WTC11 (cell line): ENCODE data around the gene SLC12A9. TPM values are rescaled to one million over a fixed set of nuclear protein-coding genes. Genes with fewer than 3 reads are reported as not detected.
"Not testable (repeated sequence)": the region's sequence is repeated elsewhere in the genome, so short reads cannot be mapped to it uniquely, and the experiment has no call there.

ENCODE experiments used
- ATAC-seq: fragments of 200-7000 bp; cut with Tn5 transposase; 2 replicates; pipeline ENCODE4 v1.10.0; 2021; ENCODE audit warnings: mild to moderate bottlenecking, moderate library complexity
- CTCF ChIA-PET: fragments of 300-600 bp; sonication (Branson Sonifier 250); formaldehyde crosslinking; loops from one replicate; lab custom pipeline; 2021; ENCODE audit warnings: antibody characterized with exemption; lab: Charles Lee
- POLR2A ChIA-PET: fragments of 350-600 bp; sonication (Branson Sonifier 250); formaldehyde crosslinking; loops from one replicate; lab custom pipeline; 2021; ENCODE audit warnings: antibody characterized with exemption; lab: Charles Lee
- DNase-seq: peaks from one replicate; pipeline ENCODE4 v3.0.0; 2021; ENCODE audit warnings: low spot score
- H3K27ac Mint-ChIP-seq: 2 replicates; pipeline ENCODE4 v1.8.0; 2021; ENCODE audit warnings: mixed read lengths
- H3K27me3 Mint-ChIP-seq: 2 replicates; pipeline ENCODE4 v1.8.0; 2021; ENCODE audit warnings: low read depth, mild to moderate bottlenecking, moderate library complexity, mixed read lengths
- H3K36me3 Mint-ChIP-seq: 2 replicates; pipeline ENCODE4 v1.8.0; 2021; ENCODE audit warnings: mixed read lengths
- H3K4me1 Mint-ChIP-seq: 2 replicates; pipeline ENCODE4 v1.8.0; 2022; ENCODE audit warnings: mixed read lengths
- H3K4me3 Mint-ChIP-seq: 2 replicates; pipeline ENCODE4 v1.8.0; 2021; ENCODE audit warnings: mild to moderate bottlenecking, moderate library complexity, mixed read lengths
- H3K9me3 Mint-ChIP-seq: 2 replicates; pipeline ENCODE4 v1.8.0; 2021; ENCODE audit warnings: mixed read lengths
- EMX1 ChIP-seq: fragments of 250-450 bp; sonication (Bioruptor Pico); IDR thresholded peaks from 2 replicates; pipeline ENCODE4 v1.8.0; 2021; ENCODE audit warnings: mild to moderate bottlenecking
- ETV6 ChIP-seq: sonication (generic); formaldehyde crosslinking; IDR thresholded peaks from 2 replicates; pipeline ENCODE4 v1.8.1; 2022; ENCODE audit warnings: mild to moderate bottlenecking, missing genetic modification reagents
- GABPB1 ChIP-seq: sonication (generic); formaldehyde crosslinking; IDR thresholded peaks from 2 replicates; pipeline ENCODE4 v1.8.1; 2023; ENCODE audit warnings: mild to moderate bottlenecking, missing genetic modification reagents
- JAZF1 ChIP-seq: fragments of 250-450 bp; sonication (Bioruptor Pico); IDR thresholded peaks from 2 replicates; pipeline ENCODE4 v1.9.0; 2021; ENCODE audit warnings: moderate library complexity, mild to moderate bottlenecking, inconsistent platforms
- JUN ChIP-seq: sonication (generic); formaldehyde crosslinking; IDR thresholded peaks from 2 replicates; pipeline ENCODE4 v1.8.0; 2023; ENCODE audit warnings: mild to moderate bottlenecking, missing genetic modification reagents
- KAT7 ChIP-seq: sonication (generic); formaldehyde crosslinking; IDR thresholded peaks from 2 replicates; pipeline ENCODE4 v1.8.1; 2023; ENCODE audit warnings: missing genetic modification reagents, mild to moderate bottlenecking, borderline replicate concordance
- MYBL2 ChIP-seq: sonication (generic); formaldehyde crosslinking; IDR thresholded peaks from 2 replicates; pipeline ENCODE4 v1.8.1; 2023; ENCODE audit warnings: mild to moderate bottlenecking, moderate library complexity, missing genetic modification reagents
- NFE2L1 ChIP-seq: sonication (generic); formaldehyde crosslinking; IDR thresholded peaks from 2 replicates; pipeline ENCODE4 v1.8.1; 2023; ENCODE audit warnings: missing genetic modification reagents
- OVOL2 ChIP-seq: fragments of 250-450 bp; sonication (Bioruptor Pico); IDR thresholded peaks from 2 replicates; pipeline ENCODE4 v1.9.0; 2021; ENCODE audit warnings: mild to moderate bottlenecking, borderline replicate concordance
- ZBTB21 ChIP-seq: sonication (generic); formaldehyde crosslinking; IDR thresholded peaks from 2 replicates; pipeline ENCODE4 v1.8.1; 2023; ENCODE audit warnings: mild to moderate bottlenecking, missing genetic modification reagents, borderline replicate concordance
- ZNF219 ChIP-seq: sonication (generic); formaldehyde crosslinking; IDR thresholded peaks from 2 replicates; pipeline ENCODE4 v1.8.0; 2023; ENCODE audit warnings: missing genetic modification reagents, mild to moderate bottlenecking, borderline replicate concordance
- ZNF232 ChIP-seq: sonication (generic); formaldehyde crosslinking; IDR thresholded peaks from 2 replicates; pipeline ENCODE4 v1.8.0; 2022; ENCODE audit warnings: mild to moderate bottlenecking, missing genetic modification reagents
- ZNF317 ChIP-seq: sonication (generic); formaldehyde crosslinking; IDR thresholded peaks from 2 replicates; pipeline ENCODE4 v1.8.1; 2023; ENCODE audit warnings: low read depth, mild to moderate bottlenecking, moderate library complexity, missing genetic modification reagents, borderline replicate concordance
- total RNA-seq: library from RNA; stranded (reverse); gene quantifications from 3 replicates; pipeline ENCODE4 v1.2.3, GENCODE V29; 2021
- TF ChIP-seq, protein P1 (sequence below): fragments of 250-450 bp; sonication (Bioruptor Pico); IDR thresholded peaks from 2 replicates; pipeline ENCODE4 v2.1.2; 2022; ENCODE audit warnings: mild to moderate bottlenecking, moderate library complexity
- TF ChIP-seq, protein P2 (sequence below): sonication (generic); formaldehyde crosslinking; IDR thresholded peaks from 2 replicates; pipeline ENCODE4 v1.8.1; 2023; ENCODE audit warnings: mild to moderate bottlenecking, missing genetic modification reagents, moderate library complexity
- TF ChIP-seq, protein P3 (sequence below): sonication (generic); formaldehyde crosslinking; IDR thresholded peaks from 2 replicates; pipeline ENCODE4 v1.8.1; 2022; ENCODE audit warnings: mild to moderate bottlenecking, missing genetic modification reagents, moderate library complexity, borderline replicate concordance
- TF ChIP-seq, protein P4 (sequence below): sonication (generic); formaldehyde crosslinking; IDR thresholded peaks from 2 replicates; pipeline ENCODE4 v1.8.0; 2022; ENCODE audit warnings: mild to moderate bottlenecking, missing genetic modification reagents
- TF ChIP-seq, protein P5 (sequence below): sonication (generic); formaldehyde crosslinking; IDR thresholded peaks from 2 replicates; pipeline ENCODE4 v1.8.0; 2023; ENCODE audit warnings: missing genetic modification reagents
- TF ChIP-seq, protein P6 (sequence below): sonication (generic); formaldehyde crosslinking; IDR thresholded peaks from 2 replicates; pipeline ENCODE4 v1.8.1; 2023; ENCODE audit warnings: mild to moderate bottlenecking, moderate library complexity, missing genetic modification reagents

SLC12A9 gene
- total RNA-seq, 1 experiment from 2014 or later, result 39.3 TPM

DNA sequence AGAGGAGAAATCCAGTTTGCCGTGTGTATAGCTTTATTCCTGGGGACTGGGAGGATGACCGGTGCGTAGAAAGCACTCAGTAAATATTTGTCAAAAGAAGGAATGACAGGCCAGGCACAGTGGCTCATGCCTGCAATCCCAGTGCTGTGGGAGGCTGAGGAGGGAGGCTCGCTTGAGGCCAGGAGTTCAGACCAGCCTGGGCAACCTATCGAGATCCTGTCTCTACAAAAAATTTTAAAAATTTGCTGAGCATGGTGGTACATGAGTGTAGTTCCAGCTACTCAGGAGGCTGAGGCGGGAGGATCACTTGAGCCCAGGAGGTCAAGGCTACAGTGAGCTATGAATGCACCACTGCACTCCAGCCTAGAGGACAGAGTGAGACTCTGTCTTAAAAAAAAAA, 41.0 kb upstream of the SLC12A9 start:
- Mint-ChIP-seq H3K4me3 (no peak overlapping the region), H3K36me3 (peaks cover 79% of the 10 kb centered on the region), H3K27me3 (no peaks in the 10 kb centered on the region), H3K27ac (no peak overlapping the region; the same call in 1 of the 2 replicates), H3K4me1 (no peaks in the 10 kb centered on the region), H3K9me3 (no peaks in the 10 kb centered on the region)
- CTCF ChIA-PET, result interaction anchor here (1.8 to 2.8 kb wide), 2 partner anchors 10 to 41 kb away, joined by 8 to 11 read pairs; partner anchors contain the start of gene SLC12A9
- TF ChIP-seq, protein P1, sequence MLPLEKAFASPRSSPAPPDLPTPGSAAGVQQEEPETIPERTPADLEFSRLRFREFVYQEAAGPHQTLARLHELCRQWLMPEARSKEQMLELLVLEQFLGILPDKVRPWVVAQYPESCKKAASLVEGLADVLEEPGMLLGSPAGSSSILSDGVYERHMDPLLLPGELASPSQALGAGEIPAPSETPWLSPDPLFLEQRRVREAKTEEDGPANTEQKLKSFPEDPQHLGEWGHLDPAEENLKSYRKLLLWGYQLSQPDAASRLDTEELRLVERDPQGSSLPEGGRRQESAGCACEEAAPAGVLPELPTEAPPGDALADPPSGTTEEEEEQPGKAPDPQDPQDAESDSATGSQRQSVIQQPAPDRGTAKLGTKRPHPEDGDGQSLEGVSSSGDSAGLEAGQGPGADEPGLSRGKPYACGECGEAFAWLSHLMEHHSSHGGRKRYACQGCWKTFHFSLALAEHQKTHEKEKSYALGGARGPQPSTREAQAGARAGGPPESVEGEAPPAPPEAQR (CRISPR knock-in tag), result no peak
- TF ChIP-seq JUN (CRISPR knock-in tag) (no peak), NFE2L1 (CRISPR knock-in tag) (no peak)
- POLR2A ChIA-PET, result interaction anchor here (0.9 to 1.1 kb wide), 2 partner anchors 12 to 105 kb away, joined by 3 read pairs; no protein-coding TSS in a partner anchor
- DNase-seq (no peak), ATAC-seq (no peak)

DNA sequence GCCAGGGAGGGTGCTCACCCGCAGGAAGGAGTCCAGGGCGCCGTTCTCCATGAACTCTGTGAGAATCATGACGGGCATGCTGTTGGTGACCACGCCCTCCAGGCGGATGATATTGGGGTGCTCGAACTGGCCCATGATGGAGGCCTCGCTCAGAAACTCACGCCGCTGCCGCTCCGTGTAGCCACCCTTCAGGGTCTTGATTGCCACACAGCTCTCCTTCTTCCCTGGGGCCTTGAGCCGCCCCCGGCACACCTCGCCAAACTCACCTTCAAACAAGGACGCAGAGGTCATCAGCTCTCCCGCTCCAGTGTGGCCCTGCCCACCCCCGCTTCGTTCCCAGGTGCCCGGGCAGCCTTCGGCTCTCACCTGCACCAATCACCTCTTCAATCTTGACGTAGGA, 39.8 kb upstream of the SLC12A9 start:
- DNase-seq, result no peak
- peaks cover 74% of the 10 kb centered on the region for H3K36me3 Mint-ChIP-seq
- CTCF ChIA-PET, result interaction anchor here (2.8 kb wide), 1 partner anchor 40 kb away, joined by 11 read pairs; the partner anchor contains the start of gene SLC12A9

DNA sequence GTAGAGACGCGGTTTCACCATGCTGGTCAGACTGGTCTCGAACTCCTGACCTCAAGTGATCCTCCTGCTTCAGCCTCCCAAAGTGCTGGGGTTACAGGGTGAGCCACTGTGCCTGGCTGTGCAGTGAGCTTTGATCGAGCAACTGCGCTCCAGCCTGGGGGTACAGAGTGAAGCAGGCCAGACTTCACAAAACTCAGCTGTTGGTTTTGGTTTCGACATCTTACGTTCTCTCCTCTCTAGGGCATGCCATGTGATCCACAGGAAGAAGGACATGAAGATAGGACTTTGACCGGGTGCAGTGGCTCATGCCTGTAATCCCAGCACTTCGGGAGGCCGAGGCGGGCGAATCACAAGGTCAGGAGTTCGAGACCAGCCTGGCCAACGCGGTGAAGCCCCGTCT, 36.0 kb upstream of the SLC12A9 start:
- H3K27me3 Mint-ChIP-seq, DNase-seq, H3K9me3 Mint-ChIP-seq, H3K27ac Mint-ChIP-seq, H3K4me1 Mint-ChIP-seq, H3K4me3 Mint-ChIP-seq, ATAC-seq: not testable (repeated sequence)
- ChIA-PET POLR2A (interaction anchor here (0.7 to 1.8 kb wide), 5 partner anchors 11 to 232 kb away, joined by 3 to 5 read pairs (median 3); partner anchors contain the start of genes EPHB4 and SLC12A9), CTCF (interaction anchor here (0.6 to 2.9 kb wide), 4 partner anchors 15 to 54 kb away, joined by 3 to 10 read pairs (median 4); partner anchors contain the start of gene SLC12A9)
- H3K36me3 Mint-ChIP-seq, result peaks cover 69% of the 10 kb centered on the region

More for the DNA sequence above, 39.8 kb upstream of the SLC12A9 start:
- no peak for TF ChIP-seq ETV6 (CRISPR knock-in tag)
- no peak for TF ChIP-seq EMX1
- TF ChIP-seq, protein P2, sequence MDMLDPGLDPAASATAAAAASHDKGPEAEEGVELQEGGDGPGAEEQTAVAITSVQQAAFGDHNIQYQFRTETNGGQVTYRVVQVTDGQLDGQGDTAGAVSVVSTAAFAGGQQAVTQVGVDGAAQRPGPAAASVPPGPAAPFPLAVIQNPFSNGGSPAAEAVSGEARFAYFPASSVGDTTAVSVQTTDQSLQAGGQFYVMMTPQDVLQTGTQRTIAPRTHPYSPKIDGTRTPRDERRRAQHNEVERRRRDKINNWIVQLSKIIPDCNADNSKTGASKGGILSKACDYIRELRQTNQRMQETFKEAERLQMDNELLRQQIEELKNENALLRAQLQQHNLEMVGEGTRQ, result no peak
- no peak for TF ChIP-seq OVOL2 (CRISPR knock-in tag)
- TF ChIP-seq JAZF1, result no peak
- TF ChIP-seq, protein P3, sequence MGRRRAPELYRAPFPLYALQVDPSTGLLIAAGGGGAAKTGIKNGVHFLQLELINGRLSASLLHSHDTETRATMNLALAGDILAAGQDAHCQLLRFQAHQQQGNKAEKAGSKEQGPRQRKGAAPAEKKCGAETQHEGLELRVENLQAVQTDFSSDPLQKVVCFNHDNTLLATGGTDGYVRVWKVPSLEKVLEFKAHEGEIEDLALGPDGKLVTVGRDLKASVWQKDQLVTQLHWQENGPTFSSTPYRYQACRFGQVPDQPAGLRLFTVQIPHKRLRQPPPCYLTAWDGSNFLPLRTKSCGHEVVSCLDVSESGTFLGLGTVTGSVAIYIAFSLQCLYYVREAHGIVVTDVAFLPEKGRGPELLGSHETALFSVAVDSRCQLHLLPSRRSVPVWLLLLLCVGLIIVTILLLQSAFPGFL, result no peak
- TF ChIP-seq, protein P4, sequence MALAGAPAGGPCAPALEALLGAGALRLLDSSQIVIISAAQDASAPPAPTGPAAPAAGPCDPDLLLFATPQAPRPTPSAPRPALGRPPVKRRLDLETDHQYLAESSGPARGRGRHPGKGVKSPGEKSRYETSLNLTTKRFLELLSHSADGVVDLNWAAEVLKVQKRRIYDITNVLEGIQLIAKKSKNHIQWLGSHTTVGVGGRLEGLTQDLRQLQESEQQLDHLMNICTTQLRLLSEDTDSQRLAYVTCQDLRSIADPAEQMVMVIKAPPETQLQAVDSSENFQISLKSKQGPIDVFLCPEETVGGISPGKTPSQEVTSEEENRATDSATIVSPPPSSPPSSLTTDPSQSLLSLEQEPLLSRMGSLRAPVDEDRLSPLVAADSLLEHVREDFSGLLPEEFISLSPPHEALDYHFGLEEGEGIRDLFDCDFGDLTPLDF (CRISPR knock-in tag), result no peak
- no peak for TF ChIP-seq ZBTB21 (CRISPR knock-in tag)
- TF ChIP-seq, protein P5, sequence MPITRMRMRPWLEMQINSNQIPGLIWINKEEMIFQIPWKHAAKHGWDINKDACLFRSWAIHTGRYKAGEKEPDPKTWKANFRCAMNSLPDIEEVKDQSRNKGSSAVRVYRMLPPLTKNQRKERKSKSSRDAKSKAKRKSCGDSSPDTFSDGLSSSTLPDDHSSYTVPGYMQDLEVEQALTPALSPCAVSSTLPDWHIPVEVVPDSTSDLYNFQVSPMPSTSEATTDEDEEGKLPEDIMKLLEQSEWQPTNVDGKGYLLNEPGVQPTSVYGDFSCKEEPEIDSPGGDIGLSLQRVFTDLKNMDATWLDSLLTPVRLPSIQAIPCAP (CRISPR knock-in tag), result no peak
- H3K27ac Mint-ChIP-seq, result no peak overlapping the region
- H3K9me3 Mint-ChIP-seq, result no peaks in the 10 kb centered on the region
- H3K27me3 Mint-ChIP-seq, result no peaks in the 10 kb centered on the region
- POLR2A ChIA-PET, result no interaction called here
- no peak overlapping the region for H3K4me3 Mint-ChIP-seq
- ATAC-seq, result no peak
- no peaks in the 10 kb centered on the region for H3K4me1 Mint-ChIP-seq

DNA sequence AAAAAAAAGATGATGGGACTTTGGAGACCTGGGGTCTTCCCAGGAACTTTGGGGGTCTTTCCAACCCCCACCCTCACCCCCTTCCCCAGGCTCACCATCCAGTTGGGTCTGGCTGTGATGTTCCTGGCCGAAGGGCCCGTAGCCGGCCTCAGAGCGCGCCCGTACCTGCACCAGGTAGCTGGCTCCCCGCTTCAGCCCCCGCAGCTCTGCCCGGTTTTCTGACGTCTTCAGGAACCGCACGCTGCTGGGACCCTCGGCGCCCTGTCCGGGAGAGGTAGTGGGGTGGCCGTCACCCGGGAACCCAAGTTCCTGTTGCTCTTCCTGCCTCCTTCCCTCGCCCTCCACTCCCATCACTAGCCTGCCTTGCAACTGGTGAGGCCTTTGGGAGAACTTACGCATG, 35.4 kb upstream of the SLC12A9 start:
- ATAC-seq (no peak), DNase-seq (no peak)
- Mint-ChIP-seq H3K9me3 (no peaks in the 10 kb centered on the region), H3K4me3 (no peak overlapping the region), H3K4me1 (no peaks in the 10 kb centered on the region), H3K27ac (no peak overlapping the region), H3K36me3 (peaks cover 74% of the 10 kb centered on the region), H3K27me3 (no peaks in the 10 kb centered on the region)
- CTCF ChIA-PET, result interaction anchor here (1.1 to 2.9 kb wide), 2 partner anchors 16 to 35 kb away, joined by 4 to 10 read pairs; partner anchors contain the start of gene SLC12A9
- POLR2A ChIA-PET, result interaction anchor here (0.7 to 1.8 kb wide), 3 partner anchors 21 to 232 kb away, joined by 3 to 5 read pairs (median 3); partner anchors contain the start of gene SLC12A9
- TF ChIP-seq ZNF317 (CRISPR knock-in tag) (no peak), MYBL2 (CRISPR knock-in tag) (no peak), GABPB1 (no peak), ZNF232 (CRISPR knock-in tag) (no peak), KAT7 (CRISPR knock-in tag) (no peak), ZNF219 (CRISPR knock-in tag) (no peak)
- TF ChIP-seq, protein P6, sequence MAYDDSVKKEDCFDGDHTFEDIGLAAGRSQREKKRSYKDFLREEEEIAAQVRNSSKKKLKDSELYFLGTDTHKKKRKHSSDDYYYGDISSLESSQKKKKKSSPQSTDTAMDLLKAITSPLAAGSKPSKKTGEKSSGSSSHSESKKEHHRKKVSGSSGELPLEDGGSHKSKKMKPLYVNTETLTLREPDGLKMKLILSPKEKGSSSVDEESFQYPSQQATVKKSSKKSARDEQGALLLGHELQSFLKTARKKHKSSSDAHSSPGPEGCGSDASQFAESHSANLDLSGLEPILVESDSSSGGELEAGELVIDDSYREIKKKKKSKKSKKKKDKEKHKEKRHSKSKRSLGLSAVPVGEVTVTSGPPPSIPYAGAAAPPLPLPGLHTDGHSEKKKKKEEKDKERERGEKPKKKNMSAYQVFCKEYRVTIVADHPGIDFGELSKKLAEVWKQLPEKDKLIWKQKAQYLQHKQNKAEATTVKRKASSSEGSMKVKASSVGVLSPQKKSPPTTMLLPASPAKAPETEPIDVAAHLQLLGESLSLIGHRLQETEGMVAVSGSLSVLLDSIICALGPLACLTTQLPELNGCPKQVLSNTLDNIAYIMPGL (CRISPR knock-in tag), result no peak
- TF ChIP-seq, protein P5 (CRISPR knock-in tag), result no peak
- TF ChIP-seq, protein P4 (CRISPR knock-in tag), result no peak
